GM23338 (cell line): ENCODE results near the gene TEKT3.

ENCODE experiments used
- CREB1 ChIP-seq: fragments of 250-450 bp; sonication (Bioruptor Pico); IDR thresholded peaks from 2 replicates; pipeline ENCODE4 v1.5.0; 2020; ENCODE audit warnings: low read depth, mild to moderate bottlenecking, moderate library complexity
- CTCF ChIP-seq, 2 experiments: fragments of 200-600 bp in 1 of 2; sonication (generic) in 1 of 2; conservative IDR thresholded peaks; 2 replicates each; pipeline versions ENCODE4 v1.5.1 to v1.6.1; 2016 to 2017; ENCODE audit warnings: antibody characterized with exemption in 2 of 2, low read depth in 2 of 2, mild to moderate bottlenecking in 2 of 2, moderate library complexity in 1 of 2
- ETS1 ChIP-seq: IDR thresholded peaks from 2 replicates; pipeline ENCODE4 v1.6.1; 2016; ENCODE audit warnings: antibody characterized with exemption
- EZH2 ChIP-seq: fragments of 200-600 bp; sonication (generic); IDR thresholded peaks from one replicate; pipeline ENCODE4 v1.8.0; 2017; ENCODE audit warnings: antibody characterized with exemption, mild to moderate bottlenecking, low read depth; ENCODE audit not compliant: unreplicated experiment
- EZH2phosphoT487 ChIP-seq: fragments of 200-600 bp; sonication (generic); IDR thresholded peaks from one replicate; pipeline ENCODE4 v1.8.1; 2018; ENCODE audit warnings: antibody characterized with exemption; ENCODE audit not compliant: unreplicated experiment
- JUNB ChIP-seq: IDR thresholded peaks from one replicate; pipeline ENCODE4 v1.6.1; 2016; ENCODE audit warnings: antibody characterized with exemption; ENCODE audit not compliant: unreplicated experiment
- NANOG ChIP-seq: IDR thresholded peaks from 2 replicates; pipeline ENCODE4 v1.6.1; 2016; ENCODE audit warnings: antibody characterized with exemption, borderline replicate concordance
- POLR2AphosphoS5 ChIP-seq: IDR thresholded peaks from 2 replicates; pipeline ENCODE4 v1.6.1; 2016; ENCODE audit warnings: antibody characterized with exemption, low read depth
- REST ChIP-seq: IDR thresholded peaks from one replicate; pipeline ENCODE4 v1.6.1; 2018; ENCODE audit warnings: antibody characterized with exemption; ENCODE audit not compliant: unreplicated experiment
- STAT1 ChIP-seq: IDR thresholded peaks from one replicate; pipeline ENCODE4 v1.6.1; 2016; ENCODE audit warnings: antibody characterized with exemption; ENCODE audit not compliant: unreplicated experiment
- ZNF114 ChIP-seq: fragments of 250-450 bp; sonication (Bioruptor Pico); IDR thresholded peaks from 2 replicates; pipeline ENCODE4 v1.5.0; 2020; ENCODE audit warnings: mild to moderate bottlenecking, moderate library complexity
- ZNF331 ChIP-seq: fragments of 250-450 bp; sonication (Bioruptor Pico); IDR thresholded peaks from 2 replicates; pipeline ENCODE4 v1.5.0; 2020; ENCODE audit warnings: low read depth, mild to moderate bottlenecking, moderate library complexity

- TF ChIP-seq CTCF (conservative IDR thresholded peaks at IDR 0.05; ENCODE audit: low read depth in 2 of 2) (no peak), POLR2AphosphoS5 (peak; percentile 52), EZH2 (no peak), REST (no peak), JUNB (no peak), CREB1 (CRISPR knock-in tag) (peak; percentile 88), EZH2phosphoT487 (no peak), STAT1 (no peak), NANOG (no peak), ZNF114 (CRISPR knock-in tag) (no peak), ETS1 (no peak), ZNF331 (CRISPR knock-in tag) (no peak)
These were observed at the start of gene TEKT3 for GRCh38 chr17:15341385-15341849.
